Endometrial microvascular endothelial cells (primary cell): Measurements from ENCODE around the gene JAZF1. TPM values are rescaled to one million over a fixed set of nuclear protein-coding genes. Genes with fewer than 3 reads are reported as not detected.

Experiments
- in situ Hi-C: cut with HindIII; loops from 2 replicates; pipeline ENCODE4 v1.10.0; 2017; ENCODE audit warnings: low sequenced_read_pairs, low pct_unique_long_range_greater_than_20kb; ENCODE audit errors: inconsistent ontology term
- total RNA-seq: library from RNA; depleted of rRNA; stranded (reverse); fragments of >200 nt; gene quantifications from one replicate; pipeline ENCODE4 v1.2.3, GENCODE V29; 2015; ENCODE audit errors: inconsistent ontology term

JAZF1 gene
- total RNA-seq, 1 donor from 2014 or later: 8.9 TPM

DNA sequence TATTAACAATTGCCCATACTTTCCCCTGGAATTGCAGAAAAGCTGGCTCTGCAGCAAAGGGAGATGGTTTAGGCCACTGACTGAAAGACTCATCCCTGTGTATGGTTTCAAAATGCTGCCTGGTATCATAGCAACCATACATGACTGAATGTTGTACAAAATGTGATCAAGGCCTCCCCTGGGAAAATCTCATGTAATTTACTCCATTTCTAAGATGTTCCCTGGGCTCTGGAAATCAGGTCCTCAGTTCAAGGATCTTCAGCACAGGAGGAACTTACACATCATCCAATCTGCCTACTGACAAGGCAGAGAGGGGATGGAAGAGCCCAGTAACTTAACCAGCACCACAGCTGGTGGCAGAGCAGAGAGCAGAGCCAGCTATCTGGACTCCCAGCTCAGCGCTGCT is 111.8 kb downstream of the JAZF1 start:
- in situ Hi-C loops: no loop called here

DNA sequence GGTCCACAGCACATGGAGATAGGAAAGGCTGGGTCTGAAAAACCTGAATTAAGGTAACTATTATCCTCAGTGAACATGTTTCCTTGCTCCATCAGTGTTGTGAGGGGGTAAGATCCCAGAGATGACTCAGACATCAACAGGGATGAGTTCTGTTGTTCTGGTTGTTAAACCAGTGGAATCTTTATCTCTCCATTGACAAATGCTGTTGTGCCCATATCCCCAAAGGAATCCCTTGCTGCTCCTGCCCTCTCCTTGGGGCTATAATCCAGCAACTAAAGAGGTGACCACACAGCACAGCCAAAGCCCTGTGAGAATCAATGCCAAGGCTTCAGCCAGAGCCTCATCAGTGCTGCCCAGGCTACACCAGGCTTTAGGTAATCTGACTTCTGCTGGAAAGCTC is 113.4 kb downstream of the JAZF1 start:
- in situ Hi-C loops: no loop called here

DNA sequence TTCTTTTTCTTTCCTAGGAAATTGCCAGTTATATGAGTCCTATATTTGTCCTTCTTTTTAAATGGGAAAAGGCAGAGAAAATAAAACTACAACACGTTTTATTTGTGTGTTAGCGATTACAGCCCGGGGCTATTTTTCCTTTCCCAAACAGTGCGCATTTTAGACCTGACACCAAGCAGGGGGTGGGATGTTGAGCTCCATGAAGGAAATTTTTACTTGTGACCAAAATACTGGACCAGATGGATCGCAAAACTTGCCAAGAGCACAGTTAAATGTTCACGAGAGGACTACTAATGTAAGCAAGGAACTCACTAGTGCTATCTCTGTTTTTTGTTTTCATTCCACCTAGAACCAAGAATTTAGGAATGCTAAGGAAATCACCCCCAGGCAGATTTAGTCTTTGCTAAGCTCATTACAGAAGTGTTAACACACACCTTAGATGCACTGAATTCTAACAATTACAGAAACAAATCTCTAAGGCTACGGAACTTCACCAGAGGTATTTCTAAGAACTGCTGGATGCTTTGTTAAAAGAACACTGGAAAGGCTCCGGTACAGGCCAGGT is 114.8 kb downstream of the JAZF1 start:
- in situ Hi-C loops: no loop called here

DNA sequence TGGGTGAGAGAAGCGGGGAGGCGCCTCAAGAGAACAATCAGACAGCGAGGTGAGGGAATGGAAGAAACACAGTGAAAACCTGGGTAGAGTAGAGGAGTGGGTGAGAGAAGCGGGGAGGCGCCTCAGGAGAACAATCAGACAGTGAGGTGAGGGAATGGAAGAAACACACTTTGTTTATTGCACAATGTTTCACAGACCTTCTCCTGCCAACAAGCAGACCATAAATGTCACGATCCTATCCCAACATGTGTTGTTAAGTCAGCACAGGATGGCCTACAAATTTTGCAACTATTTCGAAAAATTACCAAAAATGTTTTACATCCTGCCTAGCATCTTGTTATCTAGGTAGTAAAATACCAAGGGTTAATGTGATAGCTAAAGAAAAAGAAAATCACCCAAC is 115.3 kb downstream of the JAZF1 start:
- in situ Hi-C loops: no loop called here

DNA sequence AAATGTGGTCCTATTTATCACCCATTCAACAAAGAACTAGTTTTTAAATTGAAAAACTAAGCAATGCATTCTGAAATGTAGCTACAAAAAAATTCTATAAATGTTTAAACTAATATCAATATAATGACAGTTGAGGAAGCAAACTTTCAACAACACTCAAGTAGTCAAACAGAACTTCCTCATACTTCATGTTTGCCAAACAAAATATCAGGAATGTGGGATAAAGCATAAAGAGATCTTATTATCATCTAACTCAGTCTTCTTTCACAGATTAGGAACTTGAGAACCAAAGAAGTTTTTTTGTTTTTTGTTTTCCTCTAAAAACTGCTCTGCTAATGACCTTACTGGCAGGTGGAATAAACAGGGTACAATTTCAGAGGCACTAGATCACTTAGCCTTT is 116.2 kb downstream of the JAZF1 start:
- in situ Hi-C loops: no loop called here

DNA sequence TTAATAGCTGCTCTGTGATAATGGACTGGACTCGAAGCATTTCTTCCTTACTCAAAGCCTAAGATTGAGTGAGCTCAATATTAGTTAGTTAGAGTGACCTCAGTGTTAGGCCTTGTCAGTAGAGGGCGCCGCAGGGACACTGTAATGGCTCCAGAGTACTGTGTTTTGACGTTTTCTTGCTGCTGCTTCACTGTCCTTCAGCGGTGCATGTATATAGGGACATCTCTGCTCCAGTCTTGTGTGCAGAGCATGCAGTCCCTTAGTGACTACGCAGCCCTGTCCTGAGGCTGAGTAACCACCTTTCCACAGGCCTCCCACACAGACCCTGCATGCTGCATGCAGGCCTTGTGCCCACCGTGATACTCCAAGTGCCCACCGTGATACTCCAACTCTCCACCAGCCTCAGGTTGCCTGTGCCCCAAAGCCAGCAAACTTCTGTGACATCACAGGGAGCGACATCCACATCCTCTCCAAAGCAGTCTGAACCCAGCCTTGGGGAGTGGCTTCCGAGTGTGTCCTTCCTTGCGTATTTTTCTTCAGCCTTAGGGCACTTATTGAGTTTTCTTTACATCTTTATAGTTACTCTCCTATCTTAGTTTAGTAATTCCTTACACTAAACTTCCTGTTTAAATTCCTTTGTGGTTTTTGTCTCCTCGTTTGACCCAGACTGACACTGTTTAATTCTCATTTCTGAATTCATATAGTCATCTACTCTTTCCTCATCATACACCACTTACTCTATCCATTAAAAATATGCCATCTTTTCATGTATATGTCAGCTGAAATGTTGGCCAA is 118.2 kb downstream of the JAZF1 start:
- in situ Hi-C loops: no loop called here

DNA sequence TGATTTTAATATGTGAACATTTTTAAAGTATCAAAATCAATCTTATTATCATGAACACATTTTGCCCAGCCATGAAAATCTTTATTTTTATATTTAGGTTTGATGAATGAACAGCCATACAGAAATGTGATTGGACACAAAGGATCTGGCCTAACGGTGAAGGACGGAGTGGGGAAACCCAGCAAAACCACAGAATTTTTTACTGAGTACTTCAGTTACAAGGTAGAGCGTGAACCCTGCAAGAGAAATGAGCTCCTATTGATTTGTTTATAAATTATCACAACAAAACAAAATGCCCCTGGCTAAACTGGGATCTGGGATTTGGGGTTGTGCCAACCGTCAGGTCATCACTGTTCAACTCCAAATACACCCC is 118.8 kb downstream of the JAZF1 start:
- in situ Hi-C loops: no loop called here

DNA sequence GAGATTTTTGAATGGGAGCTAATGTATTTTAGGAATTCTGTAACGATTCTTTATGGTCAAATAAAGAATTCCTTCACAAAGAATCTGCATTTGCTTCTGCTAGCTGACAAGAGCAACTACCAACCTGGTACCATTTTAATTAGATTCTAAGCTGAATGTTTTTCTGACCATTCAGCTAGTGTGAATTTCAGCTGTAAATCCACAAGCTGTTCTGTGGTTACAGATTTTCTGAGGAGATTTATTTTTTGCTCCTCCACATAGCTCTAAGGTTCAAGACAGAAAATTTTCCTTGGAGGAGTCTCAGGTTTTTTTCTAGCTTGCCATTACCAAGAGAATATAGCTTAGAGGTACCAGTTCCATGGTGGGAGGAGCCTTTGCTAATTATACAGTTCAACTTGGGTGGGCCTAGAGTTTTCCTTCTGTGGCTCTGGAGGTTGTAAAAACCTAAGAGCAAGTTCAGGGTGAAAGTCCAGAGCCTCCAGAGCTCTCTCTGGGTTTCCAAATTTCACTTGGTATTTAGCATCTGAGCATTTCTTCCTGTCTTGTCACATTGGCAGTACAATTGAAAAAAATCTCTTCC is 120.1 kb downstream of the JAZF1 start:
- in situ Hi-C loops: no loop called here

DNA sequence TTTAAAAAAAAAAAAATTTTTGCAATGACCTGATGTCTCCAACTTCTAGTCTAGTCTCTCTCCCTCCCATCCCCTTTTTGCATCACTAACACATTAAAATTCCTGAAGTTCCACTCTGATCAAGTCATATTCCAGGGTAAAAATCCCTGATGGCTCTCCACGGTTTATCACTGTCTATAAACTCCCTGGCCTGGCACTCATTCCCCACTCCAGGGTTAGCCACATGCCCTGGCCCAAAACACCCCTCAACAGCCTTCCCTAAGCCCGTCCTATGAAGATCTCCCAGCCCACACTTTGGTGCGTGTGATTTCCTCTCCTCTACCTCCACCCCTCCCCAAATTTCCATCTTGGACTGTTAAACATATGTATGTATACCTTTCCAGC is 125.4 kb downstream of the JAZF1 start:
- in situ Hi-C loops: no loop called here

DNA sequence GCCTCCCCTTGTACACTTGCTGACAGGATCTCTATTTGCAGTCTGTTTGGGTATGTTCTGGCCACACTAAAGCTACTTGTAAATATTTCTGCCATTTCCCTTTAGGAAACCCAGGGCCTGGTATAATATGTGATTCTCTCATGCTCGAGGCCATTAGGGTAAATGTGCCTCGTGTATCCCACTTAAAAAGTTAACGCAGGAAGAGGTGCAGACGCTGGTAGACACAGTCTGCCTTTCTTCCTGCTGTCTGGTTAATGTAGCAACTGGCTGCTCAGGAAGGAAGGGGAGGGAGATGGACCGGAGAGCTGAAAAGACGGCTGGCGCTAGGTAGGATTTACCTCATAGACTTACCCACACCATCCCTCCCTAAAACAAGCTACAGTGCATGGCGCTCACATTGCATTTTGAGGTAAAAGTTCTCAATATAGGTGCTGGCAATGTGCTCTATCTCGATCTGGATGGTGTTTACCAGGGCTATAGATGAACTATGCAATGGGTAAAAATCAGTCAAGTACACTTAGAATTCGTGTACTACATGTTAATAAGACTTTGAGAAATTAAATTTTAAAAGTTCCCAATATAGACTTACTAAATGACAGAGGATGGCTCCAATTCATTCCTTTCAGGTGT is 125.9 kb downstream of the JAZF1 start:
- in situ Hi-C loops: no loop called here

DNA sequence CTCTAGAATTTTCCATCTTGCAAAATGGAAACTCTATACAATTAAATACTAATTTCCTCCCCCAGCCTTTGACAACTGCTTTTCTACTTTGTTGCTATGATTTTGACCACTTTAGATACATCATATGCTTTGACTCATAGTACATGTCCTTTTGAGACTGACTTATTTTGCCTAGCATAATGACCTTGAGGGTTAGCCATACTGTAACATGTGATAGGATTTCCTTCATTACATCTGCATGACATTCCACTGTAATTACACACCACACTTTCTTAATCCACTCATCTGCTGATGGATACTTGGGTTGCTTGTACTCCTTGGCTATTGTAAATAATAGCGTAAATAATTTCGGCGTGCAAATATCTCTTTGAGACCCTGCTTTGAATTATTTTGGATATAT is 127.7 kb downstream of the JAZF1 start:
- in situ Hi-C loops: no loop called here

DNA sequence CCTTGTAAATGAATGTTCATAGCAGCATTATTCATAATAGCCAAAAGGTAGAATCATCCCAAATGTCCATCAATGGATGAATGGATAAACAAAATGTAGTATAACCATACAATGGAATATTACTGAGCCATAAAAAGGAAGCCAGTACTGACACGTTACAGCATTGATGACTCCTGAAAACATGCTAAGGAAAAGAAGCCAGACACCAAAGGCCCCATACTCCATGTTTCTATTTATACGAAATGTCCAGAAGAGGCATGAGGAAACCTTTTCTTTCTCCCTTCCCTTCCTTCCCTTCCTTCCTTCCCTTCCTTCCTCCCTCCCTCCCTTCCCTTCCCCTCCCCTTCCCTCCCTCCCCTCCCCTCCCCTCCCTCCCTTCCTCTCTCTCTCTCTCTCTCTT is 131.9 kb downstream of the JAZF1 start:
- in situ Hi-C loops: no loop called here

DNA sequence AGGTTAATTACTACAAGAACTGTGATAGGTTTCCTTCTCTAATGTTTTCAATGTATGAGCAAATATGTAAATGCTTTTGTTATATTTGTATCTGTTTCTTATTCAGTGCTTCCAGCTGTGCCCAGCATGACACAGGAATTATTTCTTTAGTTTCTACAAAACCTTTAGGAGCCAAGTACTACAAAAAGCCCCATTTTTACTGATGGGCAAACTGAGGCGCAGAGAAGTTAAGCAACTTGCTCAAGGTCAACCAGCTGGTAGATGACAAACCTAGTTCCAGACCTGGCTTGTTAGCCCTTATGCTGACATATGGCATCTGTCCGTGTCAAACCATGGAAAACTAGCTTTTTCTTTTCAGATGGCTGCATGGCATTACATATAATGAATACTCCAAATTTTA is 134.6 kb downstream of the JAZF1 start:
- in situ Hi-C loops: no loop called here

DNA sequence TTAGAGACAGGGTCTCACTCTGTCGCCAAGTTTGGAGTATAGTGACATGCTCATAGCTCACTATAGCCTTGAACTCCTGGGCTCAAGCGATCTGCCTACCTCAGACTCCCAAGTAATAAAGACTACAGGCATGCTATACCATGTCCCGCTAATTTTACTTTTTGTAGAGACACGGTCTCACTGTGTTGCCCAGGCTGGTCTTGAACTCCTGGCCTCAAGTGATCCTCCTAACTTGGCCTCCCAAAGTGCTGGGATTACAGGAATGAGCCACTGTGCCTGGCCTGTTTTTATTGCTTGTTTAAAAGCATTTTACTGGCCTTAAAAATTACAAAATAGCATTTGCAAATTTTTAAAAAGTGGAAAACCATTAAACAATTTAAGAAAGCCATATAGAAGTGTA is 135.0 kb downstream of the JAZF1 start:
- in situ Hi-C loops: no loop called here

DNA sequence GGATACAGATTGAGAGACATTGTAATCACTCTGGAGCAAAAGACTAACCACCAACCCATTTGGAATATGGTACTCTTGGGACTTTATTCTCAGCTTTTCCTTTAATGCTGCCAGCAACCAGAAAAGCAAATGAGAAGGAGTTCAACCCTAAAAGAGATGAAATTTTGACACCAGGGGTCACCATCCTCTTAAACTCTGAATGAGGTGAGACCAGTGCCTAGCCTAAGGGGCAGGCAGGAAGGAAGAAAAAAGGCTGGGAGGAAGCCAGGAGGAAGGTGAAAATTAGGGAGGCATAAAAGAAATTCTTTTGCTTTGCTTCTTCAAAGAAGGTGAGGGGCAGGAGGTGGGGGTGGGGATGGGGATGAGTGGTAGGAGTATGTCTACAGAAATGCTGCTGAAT is 135.8 kb downstream of the JAZF1 start:
- in situ Hi-C loops: no loop called here

DNA sequence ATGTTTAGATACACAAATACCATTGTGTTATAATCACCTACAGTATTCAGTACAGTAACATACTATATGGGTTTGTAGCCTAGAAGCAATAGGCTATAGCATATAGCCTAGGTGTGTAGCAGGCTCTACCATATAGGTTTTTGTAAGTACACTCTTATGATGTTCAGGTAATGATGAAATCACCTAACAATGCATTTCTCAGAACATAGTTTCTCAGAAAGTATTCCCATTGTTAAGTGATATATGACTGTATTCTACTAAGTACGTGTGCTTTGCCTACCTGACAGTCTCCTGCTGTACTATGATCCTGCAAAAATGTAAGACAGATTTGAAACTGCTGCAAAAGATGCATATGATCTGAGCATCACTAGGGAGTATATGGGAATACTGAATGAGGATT is 137.9 kb downstream of the JAZF1 start:
- in situ Hi-C loops: no loop called here

DNA sequence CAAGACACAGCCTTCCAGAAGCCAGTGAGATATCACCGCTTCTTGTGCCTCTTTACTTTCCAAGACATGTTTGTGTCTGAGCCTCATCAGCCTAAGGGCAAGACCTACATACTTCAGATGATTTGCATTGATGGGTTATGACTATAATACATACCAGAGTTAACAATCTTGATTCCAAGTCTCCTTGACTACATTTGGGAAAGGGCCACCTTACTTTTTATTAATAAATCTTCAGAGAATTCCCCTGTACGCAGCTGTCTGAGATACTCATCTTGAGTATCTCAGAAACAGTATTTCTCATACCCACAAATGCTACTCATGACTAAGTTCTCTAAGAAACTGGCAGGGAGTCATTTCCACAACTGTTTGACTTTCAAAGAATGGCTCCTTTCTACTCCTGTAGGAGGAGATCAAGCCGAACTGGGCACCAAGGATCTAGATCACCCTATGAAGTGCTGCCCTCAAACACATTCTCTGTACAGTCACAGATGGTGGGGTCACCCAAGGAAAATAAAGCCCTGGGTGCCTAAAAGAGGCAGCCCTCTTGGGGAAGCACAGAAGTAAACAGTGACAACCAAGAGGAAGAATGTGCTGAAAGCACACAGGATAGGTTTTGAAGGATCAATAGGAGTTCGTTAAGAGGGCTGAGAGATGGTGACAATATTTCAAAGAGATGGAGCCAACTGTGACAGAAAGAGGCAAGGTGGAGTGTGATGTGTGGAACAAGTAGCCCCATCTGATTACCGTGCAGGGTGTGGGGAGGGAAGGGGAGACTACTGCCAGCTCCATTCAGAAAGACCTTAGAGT is 138.9 kb downstream of the JAZF1 start:
- in situ Hi-C loops: no loop called here

DNA sequence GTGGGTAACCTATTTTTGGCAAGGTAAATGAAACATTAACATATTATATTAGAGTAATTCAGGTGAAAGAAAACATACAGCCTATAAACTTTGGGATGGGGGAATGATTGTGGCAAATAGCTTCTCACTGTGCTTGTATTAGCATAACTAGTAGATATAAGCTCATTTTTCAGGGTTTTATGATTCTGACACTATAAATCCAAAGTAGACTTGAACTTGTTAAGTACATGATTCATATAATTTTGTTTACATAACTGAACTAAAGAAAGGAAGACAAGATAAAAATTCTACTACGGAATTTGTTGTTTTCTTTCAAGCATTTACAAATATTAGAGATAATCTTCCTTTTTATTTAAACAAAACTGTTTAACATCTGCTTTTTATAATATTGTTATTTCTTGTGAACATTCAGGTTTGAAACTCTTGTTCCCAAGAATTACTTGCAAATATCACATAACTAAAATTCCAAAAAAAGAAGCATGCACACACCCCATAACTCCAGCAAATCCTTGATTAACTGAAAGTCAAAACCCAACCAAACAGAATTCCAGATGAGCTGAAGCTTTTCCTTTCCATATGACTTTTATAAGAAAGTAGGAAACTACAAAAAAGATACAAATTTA is 142.3 kb downstream of the JAZF1 start:
- in situ Hi-C loops: no loop called here
